H9 (cell line): ENCODE data around the gene RGS9. TPM values are rescaled to one million over a fixed set of nuclear protein-coding genes. Genes with fewer than 3 reads are reported as not detected.

Source experiments
- DNase-seq: peaks from one replicate; pipeline ENCODE4 v3.0.0-alpha.2; 2017
- H2AFZ ChIP-seq: one replicate; pipeline ENCODE4 v1.6.1; 2013; ENCODE audit warnings: mild to moderate bottlenecking, low read length, control low read depth, moderate library complexity
- H2AK5ac ChIP-seq: 2 replicates; pipeline ENCODE4 v1.6.1; 2013; ENCODE audit warnings: low read length, control low read depth, mixed read lengths; ENCODE audit not compliant: insufficient read length
- H2BK120ac ChIP-seq: one replicate; pipeline ENCODE4 v1.6.1; 2013; ENCODE audit warnings: low read depth, mild to moderate bottlenecking, low read length, control low read depth, inconsistent platforms; ENCODE audit not compliant: poor library complexity, severe bottlenecking
- H2BK12ac ChIP-seq: 2 replicates; pipeline ENCODE4 v1.6.1; 2013; ENCODE audit warnings: low read length, control low read depth, mixed read lengths, low read depth; ENCODE audit not compliant: insufficient read length
- H2BK15ac ChIP-seq: 2 replicates; pipeline ENCODE4 v1.6.1; 2013; ENCODE audit warnings: low read depth, low read length, control low read depth
- H2BK20ac ChIP-seq: one replicate; pipeline ENCODE4 v1.6.1; 2013; ENCODE audit warnings: low read depth, mild to moderate bottlenecking, low read length, control low read depth, inconsistent platforms; ENCODE audit not compliant: poor library complexity, severe bottlenecking
- H2BK5ac ChIP-seq: 2 replicates; pipeline ENCODE4 v1.6.1; 2013; ENCODE audit warnings: low read length, control low read depth, mixed read lengths; ENCODE audit not compliant: insufficient read length
- H3K14ac ChIP-seq: 2 replicates; pipeline ENCODE4 v1.6.1; 2013; ENCODE audit warnings: low read length, control low read depth; ENCODE audit not compliant: insufficient read depth
- H3K18ac ChIP-seq: 2 replicates; pipeline ENCODE4 v1.6.1; 2013; ENCODE audit warnings: low read depth, mild to moderate bottlenecking, mixed read lengths, low read length, control low read depth; ENCODE audit not compliant: insufficient read length
- H3K23ac ChIP-seq: 2 replicates; pipeline ENCODE4 v1.6.1; 2013; ENCODE audit warnings: low read length, control low read depth, mixed read lengths, low read depth; ENCODE audit not compliant: insufficient read length
- H3K23me2 ChIP-seq: 2 replicates; pipeline ENCODE4 v1.6.1; 2013; ENCODE audit warnings: low read depth, mild to moderate bottlenecking, mixed read lengths, low read length, control low read depth; ENCODE audit not compliant: insufficient read length, poor library complexity, severe bottlenecking
- H3K27ac ChIP-seq: 2 replicates; pipeline ENCODE4 v1.5.1; 2013; ENCODE audit warnings: low read length, control low read depth, mixed read lengths, low read depth; ENCODE audit not compliant: insufficient read length
- H3K27me3 ChIP-seq: 2 replicates; pipeline ENCODE4 v1.6.1; 2013; ENCODE audit warnings: low read length, control low read depth, inconsistent platforms; ENCODE audit not compliant: insufficient read depth
- H3K4ac ChIP-seq: 2 replicates; pipeline ENCODE4 v1.6.1; 2013; ENCODE audit warnings: low read depth, mild to moderate bottlenecking, control low read depth, inconsistent platforms, low read length, moderate library complexity
- H3K4me1 ChIP-seq: 2 replicates; pipeline ENCODE4 v1.6.1; 2013; ENCODE audit warnings: low read length, control low read depth, inconsistent platforms; ENCODE audit not compliant: insufficient read depth
- H3K4me2 ChIP-seq: 2 replicates; pipeline ENCODE4 v1.6.1; 2013; ENCODE audit warnings: low read length, control low read depth, mixed read lengths; ENCODE audit not compliant: insufficient read length, insufficient read depth
- H3K56ac ChIP-seq: 2 replicates; pipeline ENCODE4 v1.6.1; 2013; ENCODE audit warnings: low read depth, mild to moderate bottlenecking, mixed read lengths, low read length, control low read depth; ENCODE audit not compliant: insufficient read length
- H3K79me1 ChIP-seq: 2 replicates; pipeline ENCODE4 v1.6.1; 2013; ENCODE audit warnings: low read depth, mild to moderate bottlenecking, moderate library complexity, low read length, control low read depth, inconsistent platforms; ENCODE audit not compliant: insufficient read depth, poor library complexity, severe bottlenecking
- H3K79me2 ChIP-seq: 2 replicates; pipeline ENCODE4 v1.6.1; 2013; ENCODE audit warnings: low read length, control low read depth, inconsistent platforms; ENCODE audit not compliant: insufficient read depth
- H3K9ac ChIP-seq: 2 replicates; pipeline ENCODE4 v1.6.1; 2013; ENCODE audit warnings: low read length, control low read depth, mixed read lengths; ENCODE audit not compliant: insufficient read length; ENCODE audit errors: extremely low read depth
- H3K9me3 ChIP-seq: one replicate; pipeline ENCODE4 v1.6.1; 2013; ENCODE audit warnings: low read depth, low read length, inconsistent platforms; ENCODE audit not compliant: control insufficient read depth
- H3T11ph ChIP-seq: one replicate; pipeline ENCODE4 v1.6.1; 2013; ENCODE audit warnings: mild to moderate bottlenecking, low read length, control low read depth, inconsistent platforms
- H4K20me1 ChIP-seq: one replicate; pipeline ENCODE4 v1.6.1; 2013; ENCODE audit not compliant: control insufficient read depth, insufficient read length, insufficient read depth
- H4K5ac ChIP-seq: 2 replicates; pipeline ENCODE4 v1.6.1; 2013; ENCODE audit warnings: low read depth, mild to moderate bottlenecking, mixed read lengths, low read length, control low read depth; ENCODE audit not compliant: insufficient read length
- H4K8ac ChIP-seq: replicated peaks from 2 replicates; pipeline ENCODE4 v1.6.1; 2013; ENCODE audit warnings: low read length, control low read depth, mixed read lengths, low read depth; ENCODE audit not compliant: insufficient read length
- H4K91ac ChIP-seq: 2 replicates; pipeline ENCODE4 v1.6.1; 2013; ENCODE audit warnings: low read depth, mild to moderate bottlenecking, moderate library complexity, mixed read lengths, low read length, control low read depth; ENCODE audit not compliant: insufficient read length
- H3K27ac Mint-ChIP-seq, 3 experiments: 2 replicates in 2 of 3; 3 replicates in 1 of 3; pipeline ENCODE4 v1.8.0; 2020 to 2021; ENCODE audit warnings: mixed read lengths in 3 of 3, mild to moderate bottlenecking in 1 of 3, moderate library complexity in 1 of 3
- H3K27me3 Mint-ChIP-seq: 2 replicates; pipeline ENCODE4 v1.8.0; 2021; ENCODE audit warnings: low read depth, mild to moderate bottlenecking, moderate library complexity, mixed read lengths
- H3K36me3 Mint-ChIP-seq, 3 experiments: 2 replicates in 2 of 3; 3 replicates in 1 of 3; pipeline ENCODE4 v1.8.0; 2020 to 2021; ENCODE audit warnings: low read depth in 3 of 3, mixed read lengths in 3 of 3; ENCODE audit not compliant: insufficient read depth in 1 of 3
- H3K4me1 Mint-ChIP-seq, 2 experiments: 2 replicates each; pipeline ENCODE4 v1.8.0; 2020; ENCODE audit warnings: mixed read lengths in 2 of 2
- H3K4me3 Mint-ChIP-seq, 2 experiments: 2 replicates in 1 of 2; 3 replicates in 1 of 2; pipeline ENCODE4 v1.8.0; 2020 to 2021; ENCODE audit warnings: mild to moderate bottlenecking in 2 of 2, mixed read lengths in 2 of 2, moderate library complexity in 1 of 2
- H3K9me3 Mint-ChIP-seq, 2 experiments: 2 replicates in 1 of 2; 3 replicates in 1 of 2; pipeline ENCODE4 v1.8.0; 2020; ENCODE audit warnings: mild to moderate bottlenecking in 2 of 2, mixed read lengths in 2 of 2, moderate library complexity in 1 of 2
- WGBS: extraction: QIAGEN DNeasy Blood & Tissue Kit; methylation state at CpG from one replicate; pipeline ENCODE4 v1.1.7; 2013; ENCODE audit warnings: missing lambda C conversion rate, low lambda C conversion rate, mixed read lengths; ENCODE audit not compliant: insufficient read length; ENCODE audit errors: extremely low coverage; 5-methylcytosine and 5-hydroxymethylcytosine counted together
- total RNA-seq: library from RNA; stranded (reverse); gene quantifications from 2 replicates; pipeline ENCODE4 v1.2.1, GENCODE V29; 2021
- TF ChIP-seq, protein P1 (sequence below): fragments of 200-600 bp; sonication (generic); conservative IDR thresholded peaks from 3 replicates; pipeline ENCODE4 v1.8.0; 2021; ENCODE audit warnings: antibody characterized with exemption, mild to moderate bottlenecking

Gene RGS9
- total RNA-seq, 1 experiment from 2014 or later, result 12.0 TPM

DNA sequence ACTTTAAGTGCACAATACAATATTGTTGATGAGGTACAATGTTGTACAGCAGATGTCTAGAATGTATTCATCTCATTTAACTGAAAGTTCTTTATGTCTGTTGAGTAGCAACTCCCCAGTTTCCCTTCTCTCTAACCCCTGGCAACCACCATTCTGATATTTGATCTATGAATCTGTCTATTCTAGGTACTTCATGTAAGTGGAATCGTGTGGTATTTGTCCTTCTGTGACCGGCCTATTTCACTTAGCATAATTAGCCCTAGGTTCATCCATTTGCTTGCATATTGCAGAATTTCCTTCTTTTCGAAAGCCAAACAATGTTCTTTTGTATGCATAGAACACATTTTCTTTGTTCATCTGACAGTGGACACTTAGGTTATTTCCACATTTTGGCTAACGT lies 10.8 kb downstream of the RGS9 start:
- Histone ChIP-seq H3K4me2 (no peak overlapping the region), H3K14ac (no peak overlapping the region), H3T11ph (no peak overlapping the region), H3K4ac (no peak overlapping the region), H4K20me1 (no peaks in the 10 kb centered on the region), H3K27me3 (no peaks in the 10 kb centered on the region), H4K5ac (no peak overlapping the region), H2AK5ac (no peak overlapping the region), H2BK12ac (no peak overlapping the region), H2BK5ac (no peak overlapping the region), H3K56ac (no peak overlapping the region), H2BK120ac (no peak overlapping the region), H2BK15ac (no peak overlapping the region), H4K91ac (no peak overlapping the region), H3K27ac (no peak overlapping the region), H4K8ac (no peak overlapping the region), H3K4me1 (no peaks in the 10 kb centered on the region), H2AFZ (no peak overlapping the region), H3K9me3 (no peaks in the 10 kb centered on the region), H3K9ac (no peak overlapping the region), H3K79me2 (no peaks in the 10 kb centered on the region), H3K79me1 (no peaks in the 10 kb centered on the region), H3K23me2 (no peaks in the 10 kb centered on the region), H2BK20ac (no peak overlapping the region), H3K23ac (no peak overlapping the region), H3K18ac (no peak overlapping the region)
- DNase-seq, result no peak
- Mint-ChIP-seq H3K27ac (no peak overlapping the region), H3K27me3 (peaks cover 3% of the 10 kb centered on the region; the same call in 1 of the 2 replicates), H3K4me1 (0 out of 4 replicates have a peak, but pooled peaks cover 0 to 2% of the 10 kb centered on the region in 2 experiments), H3K36me3 (no peaks in the 10 kb centered on the region), H3K4me3 (no peak overlapping the region), H3K9me3 (no peaks in the 10 kb centered on the region)
- TF ChIP-seq, protein P1, sequence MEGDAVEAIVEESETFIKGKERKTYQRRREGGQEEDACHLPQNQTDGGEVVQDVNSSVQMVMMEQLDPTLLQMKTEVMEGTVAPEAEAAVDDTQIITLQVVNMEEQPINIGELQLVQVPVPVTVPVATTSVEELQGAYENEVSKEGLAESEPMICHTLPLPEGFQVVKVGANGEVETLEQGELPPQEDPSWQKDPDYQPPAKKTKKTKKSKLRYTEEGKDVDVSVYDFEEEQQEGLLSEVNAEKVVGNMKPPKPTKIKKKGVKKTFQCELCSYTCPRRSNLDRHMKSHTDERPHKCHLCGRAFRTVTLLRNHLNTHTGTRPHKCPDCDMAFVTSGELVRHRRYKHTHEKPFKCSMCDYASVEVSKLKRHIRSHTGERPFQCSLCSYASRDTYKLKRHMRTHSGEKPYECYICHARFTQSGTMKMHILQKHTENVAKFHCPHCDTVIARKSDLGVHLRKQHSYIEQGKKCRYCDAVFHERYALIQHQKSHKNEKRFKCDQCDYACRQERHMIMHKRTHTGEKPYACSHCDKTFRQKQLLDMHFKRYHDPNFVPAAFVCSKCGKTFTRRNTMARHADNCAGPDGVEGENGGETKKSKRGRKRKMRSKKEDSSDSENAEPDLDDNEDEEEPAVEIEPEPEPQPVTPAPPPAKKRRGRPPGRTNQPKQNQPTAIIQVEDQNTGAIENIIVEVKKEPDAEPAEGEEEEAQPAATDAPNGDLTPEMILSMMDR, result no peak
- no CpG with 5 or more reads among the region's 4 CpGs for WGBS
